HepG2 (cell line): ENCODE results near the gene C2orf78. TPM values are rescaled to one million over a fixed set of nuclear protein-coding genes. Genes with fewer than 3 reads are reported as not detected.

Experiments
- DNMT1 ChIP-seq: sonication (generic); formaldehyde crosslinking; IDR thresholded peaks from 2 replicates; pipeline ENCODE4 v1.5.1; 2020; ENCODE audit warnings: mild to moderate bottlenecking, missing genetic modification reagents
- DZIP1 ChIP-seq: sonication (generic); formaldehyde crosslinking; IDR thresholded peaks from 2 replicates; pipeline ENCODE4 v1.5.0; 2020; ENCODE audit warnings: mild to moderate bottlenecking, missing genetic modification reagents
- ETV5 ChIP-seq: IDR thresholded peaks from 2 replicates; pipeline ENCODE4 v1.6.1; 2018; ENCODE audit warnings: missing biosample characterization, missing genetic modification reagents, inconsistent platforms, borderline replicate concordance
- FOXO4 ChIP-seq: sonication (generic); formaldehyde crosslinking; conservative IDR thresholded peaks from 2 replicates; pipeline ENCODE4 v1.8.1; 2023; ENCODE audit warnings: missing genetic modification reagents
- TOE1 ChIP-seq: sonication (generic); formaldehyde crosslinking; IDR thresholded peaks from 2 replicates; pipeline ENCODE4 v1.4.0; 2020; ENCODE audit warnings: mild to moderate bottlenecking, missing genetic modification reagents
- ZNF142 ChIP-seq: sonication (generic); formaldehyde crosslinking; IDR thresholded peaks from 2 replicates; pipeline ENCODE4 v1.4.0; 2020; ENCODE audit warnings: missing genetic modification reagents
- ZNF280D ChIP-seq: sonication (generic); formaldehyde crosslinking; IDR thresholded peaks from 2 replicates; pipeline ENCODE4 v1.5.1; 2020; ENCODE audit warnings: mild to moderate bottlenecking, missing genetic modification reagents
- ZNF382 ChIP-seq: sonication (generic); formaldehyde crosslinking; IDR thresholded peaks from 2 replicates; pipeline ENCODE4 v1.5.0; 2020; ENCODE audit warnings: missing genetic modification reagents, mild to moderate bottlenecking, borderline replicate concordance
- ZUFSP ChIP-seq: sonication (generic); formaldehyde crosslinking; IDR thresholded peaks from 2 replicates; pipeline ENCODE4 v1.9.0; 2021; ENCODE audit warnings: missing genetic modification reagents, mild to moderate bottlenecking, borderline replicate concordance
- polyA plus RNA-seq, 8 experiments: library from polyadenylated mRNA; depleted of rRNA in 3 of 8; stranded (reverse) in 7 of 8; unstranded in 1 of 8; fragments of >200 nt; fragmentation: Illumina TruSeq in 4 of 8; extraction: Trizol in 4 of 8; gene quantifications; 2 replicates each; pipeline versions ENCODE4 v1.2.1 to v1.2.3, GENCODE V29; 2011 to 2016; ENCODE audit warnings: low read depth in 4 of 8, missing spikeins in 1 of 8, mixed read lengths in 1 of 8; ENCODE audit not compliant: insufficient read depth in 1 of 8
- total RNA-seq, 5 experiments: library from RNA; depleted of rRNA; stranded (reverse); fragments of >200 nt; fragmentation: Illumina TruSeq; extraction: Trizol; gene quantifications; 2 replicates each; pipeline ENCODE4 v1.2.3, GENCODE V29; 2016; ENCODE audit warnings: low read depth in 1 of 5
- TF ChIP-seq, protein P1 (sequence below): IDR thresholded peaks from 2 replicates; pipeline ENCODE4 v1.6.1; 2016

Gene C2orf78
- total and polyA plus RNA-seq, 2 of the 13 experiments (the other 11 are each of a cell fraction or from before 2014, with no cell fraction given), result not detected

DNA sequence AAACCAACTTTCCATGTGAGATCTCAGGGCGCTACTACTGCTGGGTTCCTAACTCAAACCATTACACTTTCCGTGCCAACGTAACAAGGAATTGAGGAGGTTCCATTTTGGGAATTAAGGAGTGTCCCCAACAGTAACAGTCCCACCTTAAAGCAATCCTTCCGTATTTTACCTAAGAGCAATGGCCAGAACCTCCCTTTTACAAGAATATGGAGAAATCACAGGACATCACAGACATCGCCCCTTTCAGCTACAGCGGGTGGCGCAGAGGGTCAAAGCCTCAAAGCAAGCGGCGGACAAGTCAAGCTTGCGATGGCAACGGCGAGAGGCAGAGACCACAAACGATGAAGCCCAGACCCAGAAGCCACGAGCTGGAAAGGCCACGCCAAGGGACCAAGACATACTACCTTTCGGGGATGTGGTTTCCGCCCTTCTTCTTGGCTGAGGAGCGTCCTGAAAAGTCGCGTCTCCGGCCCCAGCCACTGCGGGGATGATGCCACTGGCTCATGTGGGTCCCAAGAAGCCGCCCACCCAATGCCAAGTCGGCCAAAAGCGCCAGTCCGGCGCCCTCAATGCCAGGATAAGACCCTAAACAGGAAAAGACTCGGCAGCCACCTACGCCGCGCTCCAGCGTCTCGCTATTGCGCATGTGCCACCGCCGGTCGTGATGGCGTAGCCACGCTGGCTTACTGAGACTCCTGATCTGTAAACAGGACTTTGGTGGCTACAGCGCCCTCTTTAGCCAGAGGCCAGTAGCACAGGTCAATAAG, 4.3 kb upstream of the C2orf78 start, which contains the start of gene DUSP11 (continued):
- TF ChIP-seq FOXO4 (CRISPR knock-in tag) (0 out of 2 replicates have a peak, but pooled peaks have one; percentile 85), DZIP1 (CRISPR knock-in tag) (0 out of 2 replicates have a peak, but pooled peaks have one; percentile 44), ZNF382 (no peak), ZNF280D (CRISPR knock-in tag) (peak; percentile 60; the same call in 1 of the 2 replicates), ETV5 (CRISPR knock-in tag) (peak; percentile 49), DNMT1 (0 out of 2 replicates have a peak, but pooled peaks have one; percentile 65), ZUFSP (CRISPR knock-in tag) (no peak), TOE1 (CRISPR knock-in tag) (no peak), ZNF142 (no peak)
- TF ChIP-seq, protein P1, sequence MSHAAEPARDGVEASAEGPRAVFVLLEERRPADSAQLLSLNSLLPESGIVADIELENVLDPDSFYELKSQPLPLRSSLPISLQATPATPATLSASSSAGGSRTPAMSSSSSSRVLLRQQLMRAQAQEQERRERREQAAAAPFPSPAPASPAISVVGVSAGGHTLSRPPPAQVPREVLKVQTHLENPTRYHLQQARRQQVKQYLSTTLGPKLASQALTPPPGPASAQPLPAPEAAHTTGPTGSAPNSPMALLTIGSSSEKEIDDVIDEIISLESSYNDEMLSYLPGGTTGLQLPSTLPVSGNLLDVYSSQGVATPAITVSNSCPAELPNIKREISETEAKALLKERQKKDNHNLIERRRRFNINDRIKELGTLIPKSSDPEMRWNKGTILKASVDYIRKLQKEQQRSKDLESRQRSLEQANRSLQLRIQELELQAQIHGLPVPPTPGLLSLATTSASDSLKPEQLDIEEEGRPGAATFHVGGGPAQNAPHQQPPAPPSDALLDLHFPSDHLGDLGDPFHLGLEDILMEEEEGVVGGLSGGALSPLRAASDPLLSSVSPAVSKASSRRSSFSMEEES (CRISPR knock-in tag), result peak; percentile 58; the same call in 1 of the 2 replicates
